Measurements from ENCODE around the gene ATG16L1.
A peak's percentile ranks its signal among the peaks of the same experiment; 100 is the strongest.

The ATG16L1 gene

DNA sequence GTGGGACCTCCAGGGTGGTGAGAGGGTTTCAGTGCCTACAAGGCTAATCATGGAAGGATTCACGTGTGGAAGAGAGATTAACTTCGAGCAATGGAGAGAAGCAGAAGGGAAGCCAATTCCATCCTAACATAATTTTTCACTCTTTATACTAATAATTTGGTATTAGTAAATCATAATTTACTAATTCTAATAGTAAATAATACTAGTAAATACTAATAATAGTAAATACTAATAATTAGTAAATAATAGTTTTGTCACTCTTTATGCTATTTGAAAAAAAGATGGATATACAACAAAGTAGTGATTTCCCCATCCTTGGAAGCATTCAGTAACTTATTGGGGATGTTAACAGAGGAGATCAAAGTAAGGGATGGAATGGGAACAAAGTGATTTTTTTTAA is 49.8 kb downstream of the ATG16L1 start:
- H3K4me1 ChIP-seq (ENCODE audit: control insufficient read depth in 2 of 2, insufficient read depth in 1 of 2, low read depth in 1 of 2, low read length in 2 of 2): no peaks in the 10 kb centered on the region
- no peak overlapping the region for H3K4ac ChIP-seq (ENCODE audit: low read length)
- H3K9ac ChIP-seq (ENCODE audit: low read depth, low read length, poor library complexity): no peak overlapping the region
- no peak overlapping the region for H3K4me3 ChIP-seq (ENCODE audit: low read length in 2 of 2)
- H2BK5ac ChIP-seq (ENCODE audit: low read length): no peak overlapping the region
- no peak overlapping the region for H3K23ac ChIP-seq (ENCODE audit: low read depth, low read length, poor library complexity)
- no CpG with 5 or more reads among the region's 2 CpGs for WGBS, 2 donors (ENCODE audit: extremely low coverage in 2 of 2, insufficient read length in 2 of 2, insufficient replicate concordance in 1 of 2)
- no peak overlapping the region for H4K8ac ChIP-seq (ENCODE audit: low read depth, low read length)
- no peak overlapping the region for H4K91ac ChIP-seq (ENCODE audit: low read depth, low read length, poor library complexity)
- H2BK15ac ChIP-seq (ENCODE audit: low read length): no peak overlapping the region
- peaks cover 0 to 2% of the 10 kb centered on the region in 2 donors for H3K9me3 ChIP-seq (replicated peaks in 1 of 2; ENCODE audit: control insufficient read depth in 2 of 2, insufficient read depth in 1 of 2, low read depth in 1 of 2, low read length in 2 of 2)
- no peak overlapping the region for H3K27ac ChIP-seq (replicated peaks; ENCODE audit: low read length)
- no peak overlapping the region for H3K4me2 ChIP-seq (ENCODE audit: insufficient read depth, low read length, poor library complexity, severe bottlenecking)
- H3K79me1 ChIP-seq (ENCODE audit: low read depth, low read length): no peaks in the 10 kb centered on the region
- H2BK120ac ChIP-seq (ENCODE audit: low read depth, low read length): no peak overlapping the region
- no peak overlapping the region for H2BK12ac ChIP-seq (ENCODE audit: low read length)
- no peak overlapping the region for H2AK5ac ChIP-seq (ENCODE audit: low read depth, low read length)
- no peak overlapping the region for H2AFZ ChIP-seq (ENCODE audit: low read length)
- DNase-seq (ENCODE audit: low spot score): no peak
- H3K14ac ChIP-seq (ENCODE audit: low read length): no peak overlapping the region
- peaks cover 0 to 3% of the 10 kb centered on the region in 2 donors for H3K36me3 ChIP-seq (replicated peaks in 1 of 2; ENCODE audit: control insufficient read depth in 2 of 2, insufficient read depth in 2 of 2, low read length in 2 of 2)
- H3K18ac ChIP-seq (ENCODE audit: low read length): no peak overlapping the region
- peaks cover 0 to 12% (median 0%) of the 10 kb centered on the region in 3 experiments for H3K27me3 ChIP-seq (ENCODE audit: control insufficient read depth in 3 of 3, insufficient read depth in 3 of 3, low read depth in 1 of 3, low read length in 3 of 3)

DNA sequence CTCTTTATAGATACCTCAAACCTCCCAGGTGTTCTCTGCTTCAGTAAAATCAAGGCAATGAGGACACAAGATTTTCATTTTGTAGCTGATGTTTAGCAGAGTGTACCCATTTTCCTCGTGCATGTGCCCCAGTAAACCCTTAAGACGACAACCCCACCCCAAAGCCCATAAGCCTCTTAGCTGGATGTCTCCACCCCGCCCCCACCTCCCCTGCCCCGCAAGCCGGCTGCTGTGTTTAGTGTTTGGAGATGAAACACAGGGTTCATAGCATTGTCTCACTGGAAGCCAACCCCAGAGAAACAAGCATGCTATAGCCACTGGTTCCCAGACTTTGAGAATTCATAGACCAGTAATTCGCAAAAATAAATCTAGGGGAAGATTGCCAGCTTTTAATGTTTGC is 50.3 kb downstream of the ATG16L1 start:
- H3K79me1 ChIP-seq (ENCODE audit: low read depth, low read length): no peaks in the 10 kb centered on the region
- H4K91ac ChIP-seq (ENCODE audit: low read depth, low read length, poor library complexity): no peak overlapping the region
- no peak overlapping the region for H2BK5ac ChIP-seq (ENCODE audit: low read length)
- no peak for DNase-seq (ENCODE audit: low spot score)
- no peak overlapping the region for H3K4me2 ChIP-seq (ENCODE audit: insufficient read depth, low read length, poor library complexity, severe bottlenecking)
- no peak overlapping the region for H4K8ac ChIP-seq (ENCODE audit: low read depth, low read length)
- no peak overlapping the region for H2AFZ ChIP-seq (ENCODE audit: low read length)
- H3K27me3 ChIP-seq (ENCODE audit: control insufficient read depth in 3 of 3, insufficient read depth in 3 of 3, low read depth in 1 of 3, low read length in 3 of 3): peaks cover 0 to 15% (median 0%) of the 10 kb centered on the region in 3 experiments
- no peak overlapping the region for H3K27ac ChIP-seq (replicated peaks; ENCODE audit: low read length)
- no peak overlapping the region for H3K9ac ChIP-seq (ENCODE audit: low read depth, low read length, poor library complexity)
- WGBS, 2 donors (ENCODE audit: extremely low coverage in 2 of 2, insufficient read length in 2 of 2, insufficient replicate concordance in 1 of 2): no CpG with 5 or more reads among the region's 6 CpGs
- H2BK120ac ChIP-seq (ENCODE audit: low read depth, low read length): no peak overlapping the region
- H3K23ac ChIP-seq (ENCODE audit: low read depth, low read length, poor library complexity): no peak overlapping the region
- peaks cover 0 to 2% of the 10 kb centered on the region in 2 donors for H3K9me3 ChIP-seq (replicated peaks in 1 of 2; ENCODE audit: control insufficient read depth in 2 of 2, insufficient read depth in 1 of 2, low read depth in 1 of 2, low read length in 2 of 2)
- H2BK15ac ChIP-seq (ENCODE audit: low read length): no peak overlapping the region
- no peak overlapping the region for H3K18ac ChIP-seq (ENCODE audit: low read length)
- H3K4ac ChIP-seq (ENCODE audit: low read length): no peak overlapping the region
- H3K4me1 ChIP-seq (ENCODE audit: control insufficient read depth in 2 of 2, insufficient read depth in 1 of 2, low read depth in 1 of 2, low read length in 2 of 2): no peaks in the 10 kb centered on the region
- H3K4me3 ChIP-seq (ENCODE audit: low read length in 2 of 2): no peak overlapping the region
- no peaks in the 10 kb centered on the region for H3K36me3 ChIP-seq (replicated peaks in 1 of 2; ENCODE audit: control insufficient read depth in 2 of 2, insufficient read depth in 2 of 2, low read length in 2 of 2)
- H2BK12ac ChIP-seq (ENCODE audit: low read length): no peak overlapping the region
- no peak overlapping the region for H3K14ac ChIP-seq (ENCODE audit: low read length)
- no peak overlapping the region for H2AK5ac ChIP-seq (ENCODE audit: low read depth, low read length)

DNA sequence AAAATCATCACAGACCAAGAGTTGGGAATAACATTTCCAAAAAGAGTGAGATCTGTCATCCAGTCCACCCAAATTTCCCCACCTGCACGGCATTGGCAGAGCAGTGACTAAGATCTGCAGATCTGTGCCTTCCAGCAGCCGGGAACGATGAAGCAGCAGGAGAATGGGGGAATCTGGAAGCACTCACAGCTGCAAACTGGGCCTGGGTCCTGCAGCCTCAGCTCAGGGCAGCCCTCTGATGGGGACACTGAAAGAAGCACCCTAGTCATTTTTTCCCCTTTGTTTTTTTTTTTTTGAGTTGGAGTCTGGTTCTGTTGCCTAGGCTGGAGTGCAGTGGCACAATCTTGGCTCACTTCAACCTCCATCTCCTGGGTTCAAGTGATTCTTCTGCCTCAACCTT is 51.8 kb downstream of the ATG16L1 start:
- Histone ChIP-seq H3K79me1 (ENCODE audit: low read depth, low read length) (no peaks in the 10 kb centered on the region), H3K9me3 (replicated peaks in 1 of 2; ENCODE audit: control insufficient read depth in 2 of 2, insufficient read depth in 1 of 2, low read depth in 1 of 2, low read length in 2 of 2) (peaks cover 0 to 2% of the 10 kb centered on the region in 2 donors), H2BK120ac (ENCODE audit: low read depth, low read length) (no peak overlapping the region), H4K8ac (ENCODE audit: low read depth, low read length) (no peak overlapping the region), H4K91ac (ENCODE audit: low read depth, low read length, poor library complexity) (no peak overlapping the region), H3K4ac (ENCODE audit: low read length) (no peak overlapping the region), H3K27me3 (ENCODE audit: control insufficient read depth in 3 of 3, insufficient read depth in 3 of 3, low read depth in 1 of 3, low read length in 3 of 3) (peaks cover 0 to 26% (median 0%) of the 10 kb centered on the region in 3 experiments), H3K27ac (replicated peaks; ENCODE audit: low read length) (no peak overlapping the region), H2BK12ac (ENCODE audit: low read length) (no peak overlapping the region), H3K36me3 (replicated peaks in 1 of 2; ENCODE audit: control insufficient read depth in 2 of 2, insufficient read depth in 2 of 2, low read length in 2 of 2) (no peaks in the 10 kb centered on the region), H3K14ac (ENCODE audit: low read length) (no peak overlapping the region), H3K4me3 (ENCODE audit: low read length in 2 of 2) (no peak overlapping the region), H3K4me1 (ENCODE audit: control insufficient read depth in 2 of 2, insufficient read depth in 1 of 2, low read depth in 1 of 2, low read length in 2 of 2) (peaks cover 0 to 2% of the 10 kb centered on the region in 2 donors), H3K18ac (ENCODE audit: low read length) (no peak overlapping the region), H2AFZ (ENCODE audit: low read length) (no peak overlapping the region), H2AK5ac (ENCODE audit: low read depth, low read length) (no peak overlapping the region), H3K4me2 (ENCODE audit: insufficient read depth, low read length, poor library complexity, severe bottlenecking) (no peak overlapping the region), H2BK5ac (ENCODE audit: low read length) (no peak overlapping the region), H3K9ac (ENCODE audit: low read depth, low read length, poor library complexity) (no peak overlapping the region), H3K23ac (ENCODE audit: low read depth, low read length, poor library complexity) (no peak overlapping the region), H2BK15ac (ENCODE audit: low read length) (no peak overlapping the region)
- no CpG with 5 or more reads among the region's 3 CpGs for WGBS, 2 donors (ENCODE audit: extremely low coverage in 2 of 2, insufficient read length in 2 of 2, insufficient replicate concordance in 1 of 2)
- DNase-seq (ENCODE audit: low spot score): no peak

DNA sequence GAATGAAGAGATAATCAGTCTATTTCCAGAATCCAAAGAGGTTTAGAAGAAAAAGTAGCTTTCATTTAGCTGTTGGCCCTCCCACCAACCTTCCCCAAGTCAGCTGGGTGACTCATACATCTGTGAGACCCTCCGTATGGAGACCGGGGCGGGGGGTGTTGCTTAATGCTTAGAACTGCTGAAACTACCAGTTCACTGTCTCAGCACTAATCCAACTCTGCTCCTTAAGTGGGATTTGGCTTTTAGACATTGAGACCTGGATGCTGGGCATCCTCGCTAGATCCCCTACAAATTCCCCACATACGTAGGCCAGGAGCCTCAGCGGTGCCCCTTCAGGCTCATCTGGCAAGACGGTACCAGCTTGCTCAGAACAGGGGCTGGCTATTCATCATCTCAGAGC is 56.1 kb downstream of the ATG16L1 start, which contains the start of gene SAG:
Gene SAG (plus strand): TSS at position 252 of the 400 bp plus-strand sequence. CDS start 1,374 bp downstream, outside the sequence.
- Histone ChIP-seq H2AFZ (ENCODE audit: low read length) (no peak within 1 kb of the TSS), H2BK5ac (ENCODE audit: low read length) (no peak within 1 kb of the TSS), H2BK12ac (ENCODE audit: low read length) (no peak within 1 kb of the TSS), H2BK15ac (ENCODE audit: low read length) (no peak within 1 kb of the TSS), H3K4me2 (ENCODE audit: insufficient read depth, low read length, poor library complexity, severe bottlenecking) (no peak within 1 kb of the TSS), H4K8ac (ENCODE audit: low read depth, low read length) (no peak within 1 kb of the TSS), H3K23ac (ENCODE audit: low read depth, low read length, poor library complexity) (no peak within 1 kb of the TSS), H3K9me3 (replicated peaks in 1 of 2; ENCODE audit: control insufficient read depth in 2 of 2, insufficient read depth in 1 of 2, low read depth in 1 of 2, low read length in 2 of 2) (no peaks in the 10 kb centered on the region), H3K9ac (ENCODE audit: low read depth, low read length, poor library complexity) (no peak within 1 kb of the TSS), H3K14ac (ENCODE audit: low read length) (no peak within 1 kb of the TSS), H4K91ac (ENCODE audit: low read depth, low read length, poor library complexity) (no peak within 1 kb of the TSS), H3K18ac (ENCODE audit: low read length) (peak within 1 kb of the TSS; percentile 54), H3K36me3 (replicated peaks in 1 of 2; ENCODE audit: control insufficient read depth in 2 of 2, insufficient read depth in 2 of 2, low read length in 2 of 2) (no peaks in the 10 kb centered on the region), H3K27ac (replicated peaks; ENCODE audit: low read length) (no peak within 1 kb of the TSS), H2BK120ac (ENCODE audit: low read depth, low read length) (no peak within 1 kb of the TSS), H3K4me1 (ENCODE audit: control insufficient read depth in 2 of 2, insufficient read depth in 1 of 2, low read depth in 1 of 2, low read length in 2 of 2) (peaks cover 0 to 2% of the 10 kb centered on the region in 2 donors), H2AK5ac (ENCODE audit: low read depth, low read length) (no peak within 1 kb of the TSS), H3K4me3 (ENCODE audit: low read length in 2 of 2) (no peak within 1 kb of the TSS), H3K79me1 (ENCODE audit: low read depth, low read length) (no peaks in the 10 kb centered on the region), H3K27me3 (ENCODE audit: control insufficient read depth in 3 of 3, insufficient read depth in 3 of 3, low read depth in 1 of 3, low read length in 3 of 3) (peaks cover 0 to 49% (median 0%) of the 10 kb centered on the region in 3 experiments), H3K4ac (ENCODE audit: low read length) (no peak within 1 kb of the TSS)
- DNase-seq (ENCODE audit: low spot score): no peak
- WGBS, 2 donors (ENCODE audit: extremely low coverage in 2 of 2, insufficient read length in 2 of 2, insufficient replicate concordance in 1 of 2): no CpG with 5 or more reads among the region's 7 CpGs
